Measurements from ENCODE around the gene VPS52. TPM values are rescaled to one million over a fixed set of nuclear protein-coding genes. Genes with fewer than 3 reads are reported as not detected.

VPS52 gene
- total and polyA plus RNA-seq, 9 of the 15 experiments (the other 6 are each of a cell fraction or from before 2014, with no cell fraction given), result 24.4 to 103 (median 40.2) TPM

GRCh38 chr6:33201147-33201545 is 70.5 kb downstream of the VPS52 start (continued):
- TF ChIP-seq, protein P1, sequence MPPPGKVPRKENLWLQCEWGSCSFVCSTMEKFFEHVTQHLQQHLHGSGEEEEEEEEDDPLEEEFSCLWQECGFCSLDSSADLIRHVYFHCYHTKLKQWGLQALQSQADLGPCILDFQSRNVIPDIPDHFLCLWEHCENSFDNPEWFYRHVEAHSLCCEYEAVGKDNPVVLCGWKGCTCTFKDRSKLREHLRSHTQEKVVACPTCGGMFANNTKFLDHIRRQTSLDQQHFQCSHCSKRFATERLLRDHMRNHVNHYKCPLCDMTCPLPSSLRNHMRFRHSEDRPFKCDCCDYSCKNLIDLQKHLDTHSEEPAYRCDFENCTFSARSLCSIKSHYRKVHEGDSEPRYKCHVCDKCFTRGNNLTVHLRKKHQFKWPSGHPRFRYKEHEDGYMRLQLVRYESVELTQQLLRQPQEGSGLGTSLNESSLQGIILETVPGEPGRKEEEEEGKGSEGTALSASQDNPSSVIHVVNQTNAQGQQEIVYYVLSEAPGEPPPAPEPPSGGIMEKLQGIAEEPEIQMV (tag; conservative IDR thresholded peaks at IDR 0.05; ENCODE audit: low read depth), result no peak
- no peak for TF ChIP-seq ZNF57 (CRISPR knock-in tag; IDR thresholded peaks at IDR 0.05)
- no peak for TF ChIP-seq MITF (IDR thresholded peaks at IDR 0.05)
- TF ChIP-seq HOMEZ (CRISPR knock-in tag; IDR thresholded peaks at IDR 0.05), result no peak
- no peak; the same call in 1 of the 2 replicates for TF ChIP-seq EP400 (IDR thresholded peaks at IDR 0.05)
- TF ChIP-seq TFAM (CRISPR knock-in tag; conservative IDR thresholded peaks at IDR 0.05), result no peak
- TF ChIP-seq CXXC5 (CRISPR knock-in tag; IDR thresholded peaks at IDR 0.05), result no peak
- no peak for TF ChIP-seq POLR2AphosphoS2 (IDR thresholded peaks at IDR 0.05; ENCODE audit: low read length)
- TF ChIP-seq DACH1 (IDR thresholded peaks at IDR 0.05; ENCODE audit: partially characterized antibody), result no peak
- no peak for TF ChIP-seq PRPF4 (IDR thresholded peaks at IDR 0.05; ENCODE audit: insufficient read depth, low read depth, low read length, poor library complexity, severe bottlenecking)
- TF ChIP-seq, protein P2, sequence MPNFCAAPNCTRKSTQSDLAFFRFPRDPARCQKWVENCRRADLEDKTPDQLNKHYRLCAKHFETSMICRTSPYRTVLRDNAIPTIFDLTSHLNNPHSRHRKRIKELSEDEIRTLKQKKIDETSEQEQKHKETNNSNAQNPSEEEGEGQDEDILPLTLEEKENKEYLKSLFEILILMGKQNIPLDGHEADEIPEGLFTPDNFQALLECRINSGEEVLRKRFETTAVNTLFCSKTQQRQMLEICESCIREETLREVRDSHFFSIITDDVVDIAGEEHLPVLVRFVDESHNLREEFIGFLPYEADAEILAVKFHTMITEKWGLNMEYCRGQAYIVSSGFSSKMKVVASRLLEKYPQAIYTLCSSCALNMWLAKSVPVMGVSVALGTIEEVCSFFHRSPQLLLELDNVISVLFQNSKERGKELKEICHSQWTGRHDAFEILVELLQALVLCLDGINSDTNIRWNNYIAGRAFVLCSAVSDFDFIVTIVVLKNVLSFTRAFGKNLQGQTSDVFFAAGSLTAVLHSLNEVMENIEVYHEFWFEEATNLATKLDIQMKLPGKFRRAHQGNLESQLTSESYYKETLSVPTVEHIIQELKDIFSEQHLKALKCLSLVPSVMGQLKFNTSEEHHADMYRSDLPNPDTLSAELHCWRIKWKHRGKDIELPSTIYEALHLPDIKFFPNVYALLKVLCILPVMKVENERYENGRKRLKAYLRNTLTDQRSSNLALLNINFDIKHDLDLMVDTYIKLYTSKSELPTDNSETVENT (CRISPR knock-in tag; IDR thresholded peaks at IDR 0.05), result 0 out of 2 replicates have a peak, but pooled peaks have one; percentile 50
- no peak for TF ChIP-seq CHAMP1 (IDR thresholded peaks at IDR 0.05)
- no peak for TF ChIP-seq ZNF79 (CRISPR knock-in tag; IDR thresholded peaks at IDR 0.05; ENCODE audit: low read depth)
- TF ChIP-seq RBM17 (IDR thresholded peaks at IDR 0.05; ENCODE audit: borderline replicate concordance, low read depth, low read length), result no peak
- TF ChIP-seq KLF10 (CRISPR knock-in tag; IDR thresholded peaks at IDR 0.05), result no peak
- TF ChIP-seq PURB (CRISPR knock-in tag; IDR thresholded peaks at IDR 0.05; ENCODE audit: low read depth), result no peak
